Ramos (cell line): ENCODE measurements around the gene ADAM15.

Experiments
- in situ Hi-C: fragments of 300-500 bp; cut with MboI; formaldehyde crosslinking; loops from one replicate; pipeline ENCODE4 v1.14.3; 2022; ENCODE audit warnings: low sequenced_read_pairs; ENCODE audit not compliant: unreplicated experiment

The ADAM15 gene

GRCh38 chr1:155049651-155050559 is 1.2 kb upstream of the ADAM15 start:
- in situ Hi-C loops = loop anchor here (25.0 kb wide), 1 partner anchor 388 kb away; no protein-coding TSS in a partner anchor

DNA sequence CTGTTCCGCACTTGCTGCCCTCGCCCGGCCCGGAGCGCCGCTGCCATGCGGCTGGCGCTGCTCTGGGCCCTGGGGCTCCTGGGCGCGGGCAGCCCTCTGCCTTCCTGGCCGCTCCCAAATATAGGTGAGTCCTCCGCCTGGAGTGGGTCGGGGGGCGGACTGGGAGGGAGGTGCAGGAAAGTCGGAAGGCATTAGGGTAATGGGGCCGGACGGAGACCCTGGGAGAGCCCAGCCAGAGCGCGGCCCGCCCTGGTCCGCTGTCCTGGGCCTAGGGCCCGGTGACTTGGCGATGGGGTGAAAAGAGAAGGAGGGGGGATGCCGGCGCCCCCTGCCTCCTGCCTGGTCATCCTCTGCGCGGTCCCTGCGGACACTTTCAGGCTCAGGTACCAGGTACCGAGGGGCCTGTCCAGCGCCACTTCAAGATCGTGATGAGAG is 243 bp downstream of the ADAM15 start:
- in situ Hi-C loops = loop anchor here (25.0 kb wide), 1 partner anchor 389 kb away; no protein-coding TSS in a partner anchor

DNA sequence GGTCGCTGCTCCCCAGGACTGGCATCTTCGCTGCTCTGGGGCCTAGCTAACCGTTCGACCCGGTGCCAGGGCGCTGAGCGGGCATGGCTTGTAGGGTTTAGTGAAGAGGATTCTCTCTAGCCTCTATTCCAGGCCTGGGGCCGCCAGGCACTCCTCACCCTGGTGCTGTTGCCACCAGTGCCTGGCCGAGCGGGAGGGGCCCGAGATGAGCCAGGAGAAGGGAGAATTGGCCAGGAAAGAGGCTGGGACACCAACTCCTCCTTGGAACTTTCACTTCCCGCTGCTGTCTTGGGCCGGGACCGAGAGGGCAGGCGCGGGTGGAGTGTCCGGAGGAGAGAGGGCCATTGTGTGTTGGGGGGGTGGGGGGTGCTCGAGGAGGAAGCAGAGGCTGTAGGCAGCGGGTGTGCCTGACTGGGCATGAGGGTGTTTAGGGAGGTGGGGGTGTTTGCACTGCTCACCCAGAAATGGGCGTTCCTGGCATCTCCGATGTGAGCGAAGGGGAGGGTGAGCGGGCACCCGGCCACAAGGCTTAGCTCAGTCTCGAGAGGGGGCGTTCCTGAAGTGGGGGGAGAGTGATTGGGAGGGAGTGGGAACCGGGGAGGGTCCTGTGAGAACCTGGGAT is 772 bp downstream of the ADAM15 start:
- in situ Hi-C loops = loop anchor here (25.0 kb wide), 1 partner anchor 390 kb away; no protein-coding TSS in a partner anchor

DNA sequence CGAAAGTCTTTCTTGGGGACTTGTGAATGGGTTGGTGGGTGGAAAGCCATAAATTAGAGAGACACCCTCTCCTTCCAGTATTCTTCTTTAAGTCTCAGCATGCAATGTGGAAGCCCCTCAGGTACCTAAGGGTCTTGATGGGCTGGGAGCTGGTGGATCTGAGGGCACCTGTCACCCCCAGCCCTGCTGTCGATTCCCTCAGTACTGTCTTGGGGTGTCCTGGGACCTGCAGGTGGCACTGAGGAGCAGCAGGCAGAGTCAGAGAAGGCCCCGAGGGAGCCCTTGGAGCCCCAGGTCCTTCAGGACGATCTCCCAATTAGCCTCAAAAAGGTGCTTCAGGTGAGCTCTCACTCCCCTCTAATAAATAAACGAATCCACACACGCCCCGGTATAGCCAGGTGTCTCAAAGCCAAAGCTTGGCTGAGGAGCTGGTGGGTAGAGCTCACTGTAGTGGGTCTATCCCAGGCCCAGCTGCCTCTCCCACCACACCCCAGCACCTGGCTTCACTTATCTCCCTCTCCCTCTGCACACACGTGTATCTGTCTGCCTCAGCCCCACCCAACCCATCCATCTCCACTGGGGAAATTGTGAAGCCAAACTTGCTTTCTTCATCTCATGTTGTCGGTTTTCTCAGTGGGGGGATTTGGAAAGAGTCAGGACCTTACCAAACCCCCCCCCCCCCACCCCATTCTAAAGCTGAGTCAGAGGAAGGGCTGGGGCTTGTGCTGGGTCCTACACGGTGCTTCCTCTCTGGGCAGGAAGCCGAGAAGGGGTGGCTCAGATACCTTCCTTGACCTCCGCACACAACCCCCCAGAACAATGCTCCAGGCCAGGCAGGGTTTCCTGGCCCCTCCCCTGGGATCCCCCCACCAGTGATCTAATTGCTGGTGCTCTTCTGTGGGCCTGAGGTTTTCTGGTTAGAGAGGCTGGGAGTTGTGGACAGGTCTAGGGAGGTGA is 1.6 kb downstream of the ADAM15 start:
- in situ Hi-C loops = loop anchor here (25.0 kb wide), 1 partner anchor 390 kb away; no protein-coding TSS in a partner anchor

GRCh38 chr1:155053531-155054105 is 2.5 kb downstream of the ADAM15 start:
- in situ Hi-C loops = loop anchor here (25.0 kb wide), 1 partner anchor 391 kb away; no protein-coding TSS in a partner anchor

DNA sequence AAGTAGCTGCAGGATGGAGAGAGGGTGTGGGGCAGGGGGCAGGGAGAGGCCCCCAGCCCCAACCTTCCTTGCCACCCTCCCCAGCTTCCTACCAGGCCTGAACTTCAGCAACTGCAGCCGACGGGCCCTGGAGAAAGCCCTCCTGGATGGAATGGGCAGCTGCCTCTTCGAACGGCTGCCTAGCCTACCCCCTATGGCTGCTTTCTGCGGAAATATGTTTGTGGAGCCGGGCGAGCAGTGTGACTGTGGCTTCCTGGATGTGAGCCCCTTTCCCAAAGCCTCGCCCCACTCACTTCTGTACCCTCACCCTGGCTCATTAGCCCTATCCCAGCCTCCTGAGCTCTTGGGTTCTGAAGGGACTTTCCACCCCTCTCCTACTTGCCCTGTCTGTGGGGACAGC is 6.0 kb downstream of the ADAM15 start:
- in situ Hi-C loops = loop anchor here (25.0 kb wide), 1 partner anchor 395 kb away; no protein-coding TSS in a partner anchor

DNA sequence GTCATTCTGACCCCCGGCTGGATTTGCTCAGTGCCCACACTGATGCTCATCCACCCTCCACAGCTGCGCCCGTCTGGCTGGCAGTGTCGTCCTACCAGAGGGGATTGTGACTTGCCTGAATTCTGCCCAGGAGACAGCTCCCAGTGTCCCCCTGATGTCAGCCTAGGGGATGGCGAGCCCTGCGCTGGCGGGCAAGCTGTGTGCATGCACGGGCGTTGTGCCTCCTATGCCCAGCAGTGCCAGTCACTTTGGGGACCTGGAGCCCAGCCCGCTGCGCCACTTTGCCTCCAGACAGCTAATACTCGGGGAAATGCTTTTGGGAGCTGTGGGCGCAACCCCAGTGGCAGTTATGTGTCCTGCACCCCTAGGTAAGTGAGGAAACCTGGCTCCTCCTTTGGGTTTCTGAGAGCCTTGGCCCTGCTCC is 6.7 kb downstream of the ADAM15 start:
- in situ Hi-C loops = loop anchor here (25.0 kb wide), 1 partner anchor 395 kb away; no protein-coding TSS in a partner anchor

GRCh38 chr1:155060736-155061135 is 9.6 kb downstream of the ADAM15 start:
- in situ Hi-C loops = loop anchor here (25.0 kb wide), 1 partner anchor 398 kb away; no protein-coding TSS in a partner anchor

DNA sequence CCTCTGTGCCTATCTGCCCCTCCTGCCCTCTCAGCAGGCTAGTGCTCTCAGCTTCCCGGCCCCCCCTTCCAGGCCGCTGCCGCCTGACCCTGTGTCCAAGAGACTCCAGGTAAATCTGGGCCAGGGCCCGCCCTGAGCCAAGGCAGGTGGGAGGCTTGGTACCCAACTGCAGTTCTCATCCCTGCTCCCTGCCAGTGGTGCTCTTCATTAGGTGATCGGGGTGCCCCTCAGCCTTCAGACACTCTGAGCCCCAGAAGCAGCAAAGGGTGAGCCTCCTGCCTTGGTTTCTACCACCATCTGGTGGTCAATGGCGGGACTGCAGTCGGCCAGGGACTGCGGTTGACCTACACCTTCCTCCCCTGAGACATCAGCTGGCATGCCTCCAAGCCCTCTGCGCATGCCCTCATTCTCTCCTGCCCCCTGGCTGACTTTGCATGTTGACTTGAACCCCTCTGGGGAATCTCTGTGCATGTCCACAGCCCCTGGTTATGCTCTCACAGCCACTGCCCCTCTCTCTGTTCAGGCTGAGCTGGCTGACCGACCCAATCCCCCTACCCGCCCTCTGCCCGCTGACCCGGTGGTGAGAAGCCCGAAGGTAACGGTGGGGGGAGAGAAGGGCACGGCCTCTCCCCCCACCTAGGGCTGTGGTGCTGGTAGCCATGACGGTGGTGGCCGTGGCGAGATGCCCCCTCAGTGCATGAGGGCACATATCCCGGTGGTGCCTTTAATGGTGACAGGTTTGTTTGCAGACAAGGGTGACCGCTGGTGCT is 10.4 kb downstream of the ADAM15 start:
- in situ Hi-C loops = loop anchor here (25.0 kb wide), 1 partner anchor 399 kb away; no protein-coding TSS in a partner anchor

DNA sequence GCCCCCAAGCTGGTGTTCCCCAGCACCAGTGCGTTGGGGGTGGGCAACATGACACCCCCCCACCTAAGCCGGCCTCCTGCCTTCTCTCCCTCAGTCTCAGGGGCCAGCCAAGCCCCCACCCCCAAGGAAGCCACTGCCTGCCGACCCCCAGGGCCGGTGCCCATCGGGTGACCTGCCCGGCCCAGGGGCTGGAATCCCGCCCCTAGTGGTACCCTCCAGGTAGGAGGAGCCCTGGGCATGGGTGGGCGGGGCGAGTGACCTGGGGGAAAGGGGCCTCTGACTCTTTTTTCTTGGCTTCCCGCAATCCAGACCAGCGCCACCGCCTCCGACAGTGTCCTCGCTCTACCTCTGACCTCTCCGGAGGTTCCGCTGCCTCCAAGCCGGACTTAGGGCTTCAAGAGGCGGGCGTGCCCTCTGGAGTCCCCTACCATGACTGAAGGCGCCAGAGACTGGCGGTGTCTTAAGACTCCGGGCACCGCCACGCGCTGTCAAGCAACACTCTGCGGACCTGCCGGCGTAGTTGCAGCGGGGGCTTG is 11.1 kb downstream of the ADAM15 start:
- in situ Hi-C loops = loop anchor here (25.0 kb wide), 1 partner anchor 400 kb away; no protein-coding TSS in a partner anchor

GRCh38 chr1:155062702-155063411 is 11.7 kb downstream of the ADAM15 start:
- in situ Hi-C loops = loop anchor here (25.0 kb wide), 1 partner anchor 401 kb away; no protein-coding TSS in a partner anchor

- in situ Hi-C loops = loop anchor here (25.0 kb wide), 1 partner anchor 401 kb away; no protein-coding TSS in a partner anchor
These were observed 12.5 kb downstream of the ADAM15 start, which contains the start of gene EFNA4 for GRCh38 chr1:155063550-155064110. EFNA4 (plus strand) TSS chr1:155063740; CDS start chr1:155063824, 84 bp downstream.

- in situ Hi-C loops = loop anchor here (25.0 kb wide), 1 partner anchor 402 kb away; no protein-coding TSS in a partner anchor
These were observed 13.2 kb downstream of the ADAM15 start for GRCh38 chr1:155064111-155064831.

- in situ Hi-C loops = loop anchor here (25.0 kb wide), 1 partner anchor 403 kb away; no protein-coding TSS in a partner anchor
These were observed 13.8 kb downstream of the ADAM15 start for GRCh38 chr1:155064832-155065429.

- in situ Hi-C loops = loop anchor here (25.0 kb wide), 1 partner anchor 404 kb away; no protein-coding TSS in a partner anchor
These were observed 15.7 kb downstream of the ADAM15 start for GRCh38 chr1:155066777-155067176.

DNA sequence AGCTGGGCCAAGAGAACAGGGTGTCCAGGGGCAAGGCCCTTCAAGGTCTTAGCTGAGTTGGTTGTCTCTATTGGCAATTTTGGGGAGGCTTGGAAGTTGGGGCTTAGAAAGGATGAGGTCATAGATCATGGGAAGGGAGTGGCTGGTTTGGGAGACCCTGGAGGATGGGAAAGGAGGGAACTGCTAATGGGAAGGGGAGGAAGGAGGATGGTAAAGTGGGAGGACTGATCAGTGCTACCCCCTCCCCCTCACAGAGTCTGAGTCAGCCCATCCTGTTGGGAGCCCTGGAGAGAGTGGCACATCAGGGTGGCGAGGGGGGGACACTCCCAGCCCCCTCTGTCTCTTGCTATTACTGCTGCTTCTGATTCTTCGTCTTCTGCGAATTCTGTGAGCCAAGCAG is 17.5 kb downstream of the ADAM15 start:
- in situ Hi-C loops = loop anchor here (25.0 kb wide), 1 partner anchor 406 kb away; no protein-coding TSS in a partner anchor
